ENCODE results near the gene BACH2.

The BACH2 gene

GRCh38 chr6:89970609-89971337 is 325.9 kb downstream of the BACH2 start:
- H3K4me1 ChIP-seq (ENCODE audit: insufficient read depth, poor library complexity, severe bottlenecking) = peaks cover 7% of the 10 kb centered on the region
- ATAC-seq (ENCODE audit: low read depth) (peak; percentile 85), DNase-seq (ENCODE audit: low spot score) (no peak)
- H3K27me3 ChIP-seq (ENCODE audit: insufficient read depth, poor library complexity, severe bottlenecking) = no peaks in the 10 kb centered on the region
- H3K36me3 ChIP-seq (ENCODE audit: low read depth) = no peaks in the 10 kb centered on the region
- peak; percentile 80 for TF ChIP-seq CTCF (IDR thresholded peaks at IDR 0.05; ENCODE audit: poor library complexity, severe bottlenecking)
- H3K27ac ChIP-seq (ENCODE audit: poor library complexity, severe bottlenecking) = no peak overlapping the region
- H3K9me3 ChIP-seq (ENCODE audit: severe bottlenecking) = no peaks in the 10 kb centered on the region
- no peak overlapping the region for H3K4me3 ChIP-seq (ENCODE audit: severe bottlenecking)

GRCh38 chr6:89970072-89970471 is 326.6 kb downstream of the BACH2 start:
- no peaks in the 10 kb centered on the region for H3K27me3 ChIP-seq (ENCODE audit: insufficient read depth, poor library complexity, severe bottlenecking)
- no peak overlapping the region for H3K4me3 ChIP-seq (ENCODE audit: severe bottlenecking)
- peaks cover 7% of the 10 kb centered on the region for H3K4me1 ChIP-seq (ENCODE audit: insufficient read depth, poor library complexity, severe bottlenecking)
- no peak for TF ChIP-seq CTCF (IDR thresholded peaks at IDR 0.05; ENCODE audit: poor library complexity, severe bottlenecking)
- no peak overlapping the region for H3K27ac ChIP-seq (ENCODE audit: poor library complexity, severe bottlenecking)
- ATAC-seq (ENCODE audit: low read depth) (peak; percentile 72; the same call in 2 of the 3 replicates), DNase-seq (ENCODE audit: low spot score) (no peak)
- no peaks in the 10 kb centered on the region for H3K9me3 ChIP-seq (ENCODE audit: severe bottlenecking)
- H3K36me3 ChIP-seq (ENCODE audit: low read depth) = no peaks in the 10 kb centered on the region

GRCh38 chr6:89966913-89967312 is 329.7 kb downstream of the BACH2 start:
- no peak for TF ChIP-seq CTCF (IDR thresholded peaks at IDR 0.05; ENCODE audit: poor library complexity, severe bottlenecking)
- no peaks in the 10 kb centered on the region for H3K27me3 ChIP-seq (ENCODE audit: insufficient read depth, poor library complexity, severe bottlenecking)

GRCh38 chr6:89966228-89966544 is 330.5 kb downstream of the BACH2 start:
- Histone ChIP-seq H3K36me3 (ENCODE audit: low read depth) (no peaks in the 10 kb centered on the region), H3K9me3 (ENCODE audit: severe bottlenecking) (no peaks in the 10 kb centered on the region), H3K27ac (ENCODE audit: poor library complexity, severe bottlenecking) (no peak overlapping the region), H3K4me1 (ENCODE audit: insufficient read depth, poor library complexity, severe bottlenecking) (peaks cover 7% of the 10 kb centered on the region), H3K4me3 (ENCODE audit: severe bottlenecking) (no peak overlapping the region), H3K27me3 (ENCODE audit: insufficient read depth, poor library complexity, severe bottlenecking) (no peaks in the 10 kb centered on the region)
- no peak for DNase-seq (ENCODE audit: low spot score)
- ATAC-seq (ENCODE audit: low read depth) = no peak
- no peak for TF ChIP-seq CTCF (IDR thresholded peaks at IDR 0.05; ENCODE audit: poor library complexity, severe bottlenecking)

More at GRCh38 chr6:89966913-89967312, 329.7 kb downstream of the BACH2 start:
- H3K9me3 ChIP-seq (ENCODE audit: severe bottlenecking) = no peaks in the 10 kb centered on the region
- DNase-seq (ENCODE audit: low spot score) (no peak), ATAC-seq (ENCODE audit: low read depth) (no peak)
- H3K27ac ChIP-seq (ENCODE audit: poor library complexity, severe bottlenecking) = no peak overlapping the region
- no peak overlapping the region for H3K4me3 ChIP-seq (ENCODE audit: severe bottlenecking)
- H3K4me1 ChIP-seq (ENCODE audit: insufficient read depth, poor library complexity, severe bottlenecking) = peaks cover 7% of the 10 kb centered on the region
- no peaks in the 10 kb centered on the region for H3K36me3 ChIP-seq (ENCODE audit: low read depth)
